HepG2 (cell line): ENCODE measurements around the gene ITSN2.

ENCODE experiments used
- CTCF ChIP-seq: sonication (generic); formaldehyde crosslinking; IDR thresholded peaks from 2 replicates; pipeline ENCODE4 v1.5.0; 2020; ENCODE audit warnings: mild to moderate bottlenecking, missing genetic modification reagents, moderate library complexity
- GATAD2A ChIP-seq: IDR thresholded peaks from 2 replicates; pipeline ENCODE4 v1.6.1; 2016
- GLI4 ChIP-seq: sonication (generic); formaldehyde crosslinking; IDR thresholded peaks from 2 replicates; pipeline ENCODE4 v1.5.1; 2020; ENCODE audit warnings: missing genetic modification reagents, mild to moderate bottlenecking, moderate library complexity, borderline replicate concordance
- KDM5A ChIP-seq: fragments of 200-600 bp; sonication (generic); IDR thresholded peaks from 2 replicates; pipeline ENCODE4 v1.7.0; 2018; ENCODE audit warnings: antibody characterized with exemption, mild to moderate bottlenecking, low read length, borderline replicate concordance
- MAX ChIP-seq: IDR thresholded peaks from 2 replicates; pipeline ENCODE4 v1.6.1; 2012; ENCODE audit warnings: inconsistent platforms
- MXD4 ChIP-seq: IDR thresholded peaks from 2 replicates; pipeline ENCODE4 v1.6.1; 2016; ENCODE audit warnings: mild to moderate bottlenecking, missing biosample characterization, missing genetic modification reagents
- MYC ChIP-seq: sonication (generic); formaldehyde crosslinking; IDR thresholded peaks from 2 replicates; pipeline ENCODE4 v1.9.0; 2021; ENCODE audit warnings: missing genetic modification reagents, borderline replicate concordance
- POLR2A ChIP-seq, 2 experiments: IDR thresholded peaks; 2 replicates each; pipeline ENCODE4 v1.6.1; 2011; ENCODE audit warnings: low read depth in 2 of 2, low read length in 2 of 2, mild to moderate bottlenecking in 1 of 2, moderate library complexity in 1 of 2; ENCODE audit not compliant: insufficient read depth in 1 of 2
- RARA ChIP-seq: IDR thresholded peaks from 2 replicates; pipeline ENCODE4 v1.6.1; 2016; ENCODE audit warnings: missing genetic modification reagents, missing compliant biosample characterization
- ZNF367 ChIP-seq: sonication (generic); formaldehyde crosslinking; IDR thresholded peaks from 2 replicates; pipeline ENCODE4 v1.4.0; 2020; ENCODE audit warnings: missing genetic modification reagents, borderline replicate concordance
- ZNF747 ChIP-seq: sonication (generic); formaldehyde crosslinking; IDR thresholded peaks from 2 replicates; pipeline ENCODE4 v1.8.1; 2023; ENCODE audit warnings: missing genetic modification reagents, mild to moderate bottlenecking, borderline replicate concordance

GRCh38 chr2:24200799-24201198 is 159.5 kb downstream of the ITSN2 start:
- TF ChIP-seq ZNF367 = no peak
- TF ChIP-seq MYC (CRISPR knock-in tag) = no peak
- no peak for TF ChIP-seq GATAD2A
- no peak for TF ChIP-seq MXD4
- TF ChIP-seq MAX = no peak
- TF ChIP-seq GLI4 (CRISPR knock-in tag) = no peak
- TF ChIP-seq RARA (CRISPR knock-in tag) = no peak
- TF ChIP-seq KDM5A = no peak
- no peak for TF ChIP-seq POLR2A (IDR thresholded peaks at IDR 0.05; ENCODE audit: insufficient read depth in 1 of 2, low read depth in 2 of 2, low read length in 2 of 2)
- no peak for TF ChIP-seq CTCF (CRISPR knock-in tag)
- no peak for TF ChIP-seq ZNF747 (CRISPR knock-in tag)
